Hepatocyte (in vitro differentiated cells): ENCODE data around the gene LAMTOR4. TPM values are rescaled to one million over a fixed set of nuclear protein-coding genes. Genes with fewer than 3 reads are reported as not detected.

Source experiments
- DNase-seq: peaks from one replicate; pipeline ENCODE4 v3.0.0-alpha.2; 2016; ENCODE audit warnings: low spot score
- H2AFZ ChIP-seq: fragments of 200-600 bp; sonication (generic); 2 replicates; pipeline ENCODE4 v1.6.0; 2016; ENCODE audit warnings: antibody characterized with exemption, mild to moderate bottlenecking
- H3K27ac ChIP-seq: fragments of 200-600 bp; sonication (generic); 2 replicates; pipeline ENCODE4 v1.5.1; 2016; ENCODE audit warnings: mild to moderate bottlenecking
- H3K27me3 ChIP-seq: fragments of 200-600 bp; sonication (generic); 2 replicates; pipeline ENCODE4 v1.6.1; 2016
- H3K36me3 ChIP-seq: fragments of 200-600 bp; sonication (generic); replicated peaks from 2 replicates; pipeline ENCODE4 v1.5.1; 2016; ENCODE audit warnings: low read depth; ENCODE audit not compliant: insufficient read depth
- H3K4me1 ChIP-seq: fragments of 200-600 bp; sonication (generic); 2 replicates; pipeline ENCODE4 v1.5.1; 2016; ENCODE audit warnings: mild to moderate bottlenecking, moderate library complexity; ENCODE audit not compliant: insufficient read depth
- H3K4me2 ChIP-seq: fragments of 200-600 bp; sonication (generic); 2 replicates; pipeline ENCODE4 v1.6.0; 2016
- H3K4me3 ChIP-seq: fragments of 200-600 bp; sonication (generic); 2 replicates; pipeline ENCODE4 v1.5.1; 2016; ENCODE audit warnings: mild to moderate bottlenecking
- H3K79me2 ChIP-seq: fragments of 200-600 bp; sonication (generic); 2 replicates; pipeline ENCODE4 v1.6.0; 2017; ENCODE audit warnings: mild to moderate bottlenecking
- H3K9me2 ChIP-seq: fragments of 200-600 bp; sonication (generic); replicated peaks from 2 replicates; pipeline ENCODE4 v1.6.0; 2017; ENCODE audit warnings: mild to moderate bottlenecking; ENCODE audit not compliant: insufficient read depth
- H3K9me3 ChIP-seq: fragments of 200-600 bp; sonication (generic); 2 replicates; pipeline ENCODE4 v1.5.1; 2016; ENCODE audit warnings: low read depth, mild to moderate bottlenecking
- H4K20me1 ChIP-seq: fragments of 200-600 bp; sonication (generic); 2 replicates; pipeline ENCODE4 v1.6.0; 2016; ENCODE audit warnings: mild to moderate bottlenecking; ENCODE audit not compliant: insufficient read depth, poor library complexity, severe bottlenecking
- EZH2 ChIP-seq: fragments of 200-600 bp; sonication (generic); IDR thresholded peaks from 2 replicates; pipeline ENCODE4 v1.6.1; 2016; ENCODE audit warnings: antibody characterized with exemption, mild to moderate bottlenecking, borderline replicate concordance
- EZH2phosphoT487 ChIP-seq: fragments of 200-600 bp; sonication (generic); IDR thresholded peaks from one replicate; pipeline ENCODE4 v1.6.1; 2018; ENCODE audit warnings: antibody characterized with exemption, mild to moderate bottlenecking, low read depth, moderate library complexity; ENCODE audit not compliant: unreplicated experiment, severe bottlenecking
- WGBS: methylation state at CpG from one replicate; pipeline ENCODE4 v1.1.6; 2016; ENCODE audit warnings: low lambda C conversion rate; ENCODE audit errors: missing lambda C conversion rate; 5-methylcytosine and 5-hydroxymethylcytosine counted together
- polyA plus RNA-seq: library from polyadenylated mRNA; unstranded; fragments of >200 nt; fragmentation: Nextera tagmentation; extraction: Ambion mirVana; gene quantifications from 2 replicates; pipeline ENCODE4 v1.2.1, GENCODE V29; 2016
- total RNA-seq: library from RNA; depleted of rRNA; stranded (reverse); fragments of >200 nt; gene quantifications from 2 replicates; pipeline ENCODE4 v1.2.3, GENCODE V29; 2014
- TF ChIP-seq, protein P1 (sequence below): fragments of 200-600 bp; sonication (generic); IDR thresholded peaks from 2 replicates; pipeline ENCODE4 v1.5.1; 2016; ENCODE audit warnings: antibody characterized with exemption, mild to moderate bottlenecking; ENCODE audit not compliant: poor library complexity

The LAMTOR4 gene
- total and polyA plus RNA-seq, 2 experiments from 2014 or later = 90.5 to 228 TPM

DNA sequence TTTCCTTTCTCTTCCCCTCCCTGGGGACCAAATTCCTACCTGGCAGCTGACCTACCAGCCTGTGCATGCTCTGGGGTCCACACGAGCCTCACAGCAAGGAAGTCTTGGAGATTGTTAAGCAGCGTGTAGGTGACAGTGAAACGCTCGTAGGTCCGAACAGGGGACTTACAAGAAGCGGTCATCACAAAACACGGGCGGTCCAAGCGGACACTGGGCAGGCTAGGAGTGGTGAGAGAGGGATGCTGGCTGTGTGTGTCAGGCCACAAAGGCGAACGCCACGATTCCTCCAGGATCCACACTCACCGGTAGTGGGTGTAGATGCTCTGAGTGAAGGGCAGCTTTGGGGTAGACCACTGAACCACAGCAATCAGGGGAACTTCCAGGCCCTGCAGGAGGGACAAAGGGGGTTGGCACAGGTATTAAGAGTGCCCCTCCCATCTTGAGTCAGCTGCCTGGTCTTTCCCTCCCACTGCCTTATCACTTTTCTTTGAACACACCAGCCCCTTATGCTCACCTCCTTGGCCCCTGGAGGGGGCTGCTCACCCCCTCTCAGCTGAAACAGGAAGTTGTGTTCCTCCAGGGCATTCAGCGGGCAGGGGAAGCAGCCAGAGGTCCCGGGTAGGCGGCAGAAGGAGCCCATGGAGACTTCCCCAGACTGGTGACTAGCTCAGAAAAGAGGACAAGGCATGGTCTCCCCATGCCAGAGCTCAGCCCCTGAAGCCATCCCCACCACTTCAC lies 7.8 kb downstream of the LAMTOR4 start:
- DNase-seq = no peak
- Histone ChIP-seq H2AFZ (no peak overlapping the region), H3K9me2 (no peaks in the 10 kb centered on the region), H3K4me1 (peaks cover 15% of the 10 kb centered on the region), H3K4me2 (peak overlapping the region; percentile 100), H3K27me3 (no peaks in the 10 kb centered on the region), H3K79me2 (peaks cover 23% of the 10 kb centered on the region), H4K20me1 (no peaks in the 10 kb centered on the region), H3K36me3 (no peaks in the 10 kb centered on the region), H3K4me3 (no peak overlapping the region), H3K9me3 (no peaks in the 10 kb centered on the region), H3K27ac (peak overlapping the region; percentile 82)
- 85% methylated on average over 16 of the region's 16 CpGs for WGBS
- TF ChIP-seq, protein P1, sequence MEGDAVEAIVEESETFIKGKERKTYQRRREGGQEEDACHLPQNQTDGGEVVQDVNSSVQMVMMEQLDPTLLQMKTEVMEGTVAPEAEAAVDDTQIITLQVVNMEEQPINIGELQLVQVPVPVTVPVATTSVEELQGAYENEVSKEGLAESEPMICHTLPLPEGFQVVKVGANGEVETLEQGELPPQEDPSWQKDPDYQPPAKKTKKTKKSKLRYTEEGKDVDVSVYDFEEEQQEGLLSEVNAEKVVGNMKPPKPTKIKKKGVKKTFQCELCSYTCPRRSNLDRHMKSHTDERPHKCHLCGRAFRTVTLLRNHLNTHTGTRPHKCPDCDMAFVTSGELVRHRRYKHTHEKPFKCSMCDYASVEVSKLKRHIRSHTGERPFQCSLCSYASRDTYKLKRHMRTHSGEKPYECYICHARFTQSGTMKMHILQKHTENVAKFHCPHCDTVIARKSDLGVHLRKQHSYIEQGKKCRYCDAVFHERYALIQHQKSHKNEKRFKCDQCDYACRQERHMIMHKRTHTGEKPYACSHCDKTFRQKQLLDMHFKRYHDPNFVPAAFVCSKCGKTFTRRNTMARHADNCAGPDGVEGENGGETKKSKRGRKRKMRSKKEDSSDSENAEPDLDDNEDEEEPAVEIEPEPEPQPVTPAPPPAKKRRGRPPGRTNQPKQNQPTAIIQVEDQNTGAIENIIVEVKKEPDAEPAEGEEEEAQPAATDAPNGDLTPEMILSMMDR = no peak
- TF ChIP-seq EZH2 (no peak), EZH2phosphoT487 (no peak)

DNA sequence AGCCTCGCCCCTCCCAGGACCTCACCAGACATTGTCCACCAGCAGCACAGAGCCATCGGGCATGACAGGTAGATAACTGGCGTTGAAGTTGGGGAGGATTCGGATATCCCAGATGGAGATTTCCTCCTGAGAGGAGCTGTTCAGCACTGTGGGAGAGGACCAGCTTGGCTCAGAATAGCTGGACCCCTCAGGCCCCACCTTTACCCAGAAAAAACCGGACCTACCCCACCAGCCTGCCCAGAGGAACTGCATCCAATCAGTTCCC lies 8.3 kb downstream of the LAMTOR4 start:
- peak overlapping the region; percentile 100 for H3K4me2 ChIP-seq
- H3K4me1 ChIP-seq = peaks cover 15% of the 10 kb centered on the region
- DNase-seq = no peak
- peaks cover 19% of the 10 kb centered on the region for H3K79me2 ChIP-seq
- H3K36me3 ChIP-seq = no peaks in the 10 kb centered on the region
- no peak overlapping the region for H3K4me3 ChIP-seq
- H3K27ac ChIP-seq = peak overlapping the region; percentile 82
- WGBS = 60% methylated on average over 5 of the region's 5 CpGs
- H4K20me1 ChIP-seq = no peaks in the 10 kb centered on the region
- TF ChIP-seq EZH2phosphoT487 = no peak
- TF ChIP-seq, protein P1 = no peak
- no peak for TF ChIP-seq EZH2
- H3K9me3 ChIP-seq = no peaks in the 10 kb centered on the region
- no peak overlapping the region for H2AFZ ChIP-seq
- no peaks in the 10 kb centered on the region for H3K9me2 ChIP-seq
- no peaks in the 10 kb centered on the region for H3K27me3 ChIP-seq

DNA sequence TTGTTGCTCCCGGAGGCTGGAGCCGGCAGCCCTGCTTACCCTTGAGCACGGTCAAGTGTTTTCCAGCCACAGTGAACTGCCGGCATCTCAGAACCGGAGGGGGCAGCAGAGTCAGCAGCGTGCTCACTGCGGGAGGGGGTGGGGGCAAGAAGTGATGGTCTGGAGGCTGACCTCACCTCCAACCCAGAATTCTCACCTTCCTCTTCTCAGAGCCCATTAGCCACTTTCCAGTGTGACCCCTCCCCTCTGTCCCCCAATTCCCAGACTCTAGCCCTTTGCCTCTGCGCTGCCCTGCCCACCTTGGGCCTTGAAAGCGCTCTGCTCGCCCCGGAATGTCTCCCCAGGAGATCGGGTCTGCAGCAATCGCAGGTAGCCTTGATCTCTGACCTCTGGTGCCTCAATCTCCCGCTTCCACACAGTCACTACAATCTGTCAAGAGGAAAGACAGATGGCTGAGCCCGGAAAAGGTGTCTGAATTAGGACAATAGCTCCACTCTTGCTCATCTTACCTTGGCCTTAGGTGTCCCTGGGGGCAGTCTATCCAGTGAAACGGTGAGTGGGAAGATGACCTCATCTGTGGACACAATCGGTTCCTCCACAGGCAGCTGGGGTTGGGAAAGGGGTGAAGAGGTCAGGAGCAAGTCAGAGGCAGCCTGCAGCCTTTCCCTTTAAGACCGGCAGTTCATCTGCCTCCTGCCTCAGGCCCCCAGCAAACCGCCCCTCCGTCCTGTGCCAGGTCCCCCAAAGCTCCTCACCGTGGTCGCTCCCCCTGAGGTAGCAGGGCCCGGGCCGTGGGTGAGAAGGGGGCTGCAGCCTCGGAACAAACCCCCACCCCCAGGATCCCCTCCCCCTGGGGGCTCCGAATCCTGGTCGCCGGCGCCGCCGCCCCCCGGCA lies 8.9 kb downstream of the LAMTOR4 start:
- Histone ChIP-seq H3K36me3 (no peaks in the 10 kb centered on the region), H3K4me1 (peaks cover 15% of the 10 kb centered on the region), H3K9me2 (no peaks in the 10 kb centered on the region), H3K4me2 (peak overlapping the region; percentile 100), H3K9me3 (no peaks in the 10 kb centered on the region), H3K27ac (peak overlapping the region; percentile 82), H3K4me3 (peak overlapping the region; percentile 96), H3K79me2 (peaks cover 13% of the 10 kb centered on the region), H3K27me3 (no peaks in the 10 kb centered on the region), H2AFZ (peak overlapping the region; percentile 55), H4K20me1 (no peaks in the 10 kb centered on the region)
- WGBS = 15% methylated on average over 28 of the region's 32 CpGs
- TF ChIP-seq EZH2 (no peak), EZH2phosphoT487 (no peak)
- TF ChIP-seq, protein P1 = peak; percentile 19
- peak; percentile 72 for DNase-seq
